ENCODE measurements around the gene UBAP1L. TPM values are rescaled to one million over a fixed set of nuclear protein-coding genes. Genes with fewer than 3 reads are reported as not detected.
"Not testable (repeated sequence)": the region's sequence is repeated elsewhere in the genome, so short reads cannot be mapped to it uniquely, and the experiment has no call there.

UBAP1L gene
- total RNA-seq, 1 experiment from 2014 or later = 0.24 TPM

- in situ Hi-C loops (cut with HindIII; ENCODE audit: low sequenced_read_pairs) = no loop called here
- no peak for DNase-seq (ENCODE audit: low spot score)
Measured at GRCh38 chr15:65055201-65055870, 59.7 kb downstream of the UBAP1L start.

DNA sequence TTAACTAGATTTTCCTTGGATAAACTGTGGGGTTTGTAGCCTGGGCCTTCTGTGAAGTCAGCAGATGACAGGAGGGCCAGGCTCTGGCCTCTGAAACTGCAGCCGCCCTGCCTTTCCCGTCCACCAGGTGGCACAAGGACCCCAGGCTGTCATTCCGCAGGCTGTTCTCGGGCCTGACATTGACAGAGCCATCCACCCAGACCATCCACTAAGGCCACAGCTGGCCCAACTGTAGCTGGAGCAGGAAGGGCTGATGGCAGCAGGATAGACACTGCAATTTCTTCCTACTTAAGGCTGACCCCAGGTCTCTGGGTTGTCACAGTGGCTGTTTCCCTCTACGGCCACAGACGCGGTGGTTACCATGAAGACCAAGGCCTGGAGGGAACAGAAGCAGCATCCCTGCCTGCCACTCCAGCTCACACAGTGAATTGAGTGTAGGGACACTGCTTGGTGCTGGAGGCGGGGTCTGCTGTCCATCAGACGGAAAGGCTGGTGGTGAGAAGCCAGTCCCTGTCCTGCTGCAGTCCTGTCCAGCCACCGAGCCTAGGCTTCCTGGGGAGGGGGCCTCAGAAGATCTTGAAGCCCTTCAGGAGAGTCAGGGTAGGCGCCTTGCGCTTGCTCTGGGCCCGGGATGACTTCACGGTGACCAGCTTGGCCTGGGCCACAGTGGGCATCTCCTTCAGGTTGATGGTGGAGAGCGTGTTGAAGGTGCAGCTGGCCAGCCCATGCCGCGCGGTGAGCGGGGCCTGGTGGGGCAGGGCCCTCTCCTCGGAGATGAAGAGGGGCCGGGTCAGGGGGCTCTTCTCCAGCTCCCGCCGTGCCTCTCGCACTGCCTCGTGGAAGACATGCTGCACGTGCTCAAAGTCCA, 60.4 kb downstream of the UBAP1L start:
- in situ Hi-C loops (cut with HindIII; ENCODE audit: low sequenced_read_pairs) = no loop called here
- DNase-seq (ENCODE audit: low spot score) = peak; percentile 84

DNA sequence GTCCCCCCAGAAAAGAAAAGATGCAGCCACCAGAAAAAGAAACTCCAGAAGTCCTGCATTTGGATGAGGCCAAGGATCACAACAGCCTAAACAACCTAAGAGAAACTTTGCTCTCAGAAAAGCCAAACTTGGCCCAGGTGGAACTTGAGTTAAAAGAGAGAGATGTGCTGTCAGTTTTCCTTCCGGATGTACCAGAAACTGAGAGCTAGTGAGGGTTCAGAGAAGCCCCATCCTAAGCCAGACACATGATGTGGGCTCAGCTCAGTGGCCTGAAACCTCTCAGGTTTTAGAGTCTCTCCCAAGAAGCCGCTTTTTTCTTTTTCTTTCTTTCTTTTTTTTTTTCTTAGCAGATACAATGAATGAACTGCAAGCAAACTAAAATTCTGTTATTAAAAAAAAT, 62.0 kb downstream of the UBAP1L start:
- no peak for DNase-seq (ENCODE audit: low spot score)
- in situ Hi-C loops (cut with HindIII; ENCODE audit: low sequenced_read_pairs) = no loop called here

- in situ Hi-C loops (cut with HindIII; ENCODE audit: low sequenced_read_pairs) = no loop called here
- no peak for DNase-seq (ENCODE audit: low spot score)
Measured at GRCh38 chr15:65051266-65051665, 63.7 kb downstream of the UBAP1L start.

- in situ Hi-C loops (cut with HindIII; ENCODE audit: low sequenced_read_pairs) = no loop called here
- no peak for DNase-seq (ENCODE audit: low spot score)
Measured at GRCh38 chr15:65050270-65050669, 64.7 kb downstream of the UBAP1L start.

- peak; percentile 95 for DNase-seq (ENCODE audit: low spot score)
- in situ Hi-C loops (cut with HindIII; ENCODE audit: low sequenced_read_pairs) = no loop called here
Measured at GRCh38 chr15:65049418-65049840, 65.6 kb downstream of the UBAP1L start.

DNA sequence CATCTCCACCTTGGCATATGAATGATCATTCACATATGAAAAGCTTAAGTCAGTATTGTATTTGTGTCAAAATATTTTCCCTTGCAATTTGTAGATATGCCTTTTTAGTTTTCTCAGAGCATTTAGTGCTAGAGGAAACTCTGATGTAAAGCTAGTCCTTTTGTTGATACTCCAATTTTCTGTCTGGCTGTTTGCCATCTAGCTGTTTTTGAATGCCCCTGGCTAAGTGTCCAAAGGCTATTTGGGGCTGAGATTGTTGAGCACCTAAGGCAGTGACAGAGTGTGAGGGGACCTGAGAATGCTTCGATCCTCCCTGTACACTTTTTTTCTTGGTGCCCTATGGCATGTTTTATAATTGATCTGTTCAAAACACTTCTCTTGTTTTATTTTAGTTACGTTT, 66.8 kb downstream of the UBAP1L start:
- DNase-seq (ENCODE audit: low spot score) = no peak
- in situ Hi-C loops (cut with HindIII; ENCODE audit: low sequenced_read_pairs) = no loop called here

DNA sequence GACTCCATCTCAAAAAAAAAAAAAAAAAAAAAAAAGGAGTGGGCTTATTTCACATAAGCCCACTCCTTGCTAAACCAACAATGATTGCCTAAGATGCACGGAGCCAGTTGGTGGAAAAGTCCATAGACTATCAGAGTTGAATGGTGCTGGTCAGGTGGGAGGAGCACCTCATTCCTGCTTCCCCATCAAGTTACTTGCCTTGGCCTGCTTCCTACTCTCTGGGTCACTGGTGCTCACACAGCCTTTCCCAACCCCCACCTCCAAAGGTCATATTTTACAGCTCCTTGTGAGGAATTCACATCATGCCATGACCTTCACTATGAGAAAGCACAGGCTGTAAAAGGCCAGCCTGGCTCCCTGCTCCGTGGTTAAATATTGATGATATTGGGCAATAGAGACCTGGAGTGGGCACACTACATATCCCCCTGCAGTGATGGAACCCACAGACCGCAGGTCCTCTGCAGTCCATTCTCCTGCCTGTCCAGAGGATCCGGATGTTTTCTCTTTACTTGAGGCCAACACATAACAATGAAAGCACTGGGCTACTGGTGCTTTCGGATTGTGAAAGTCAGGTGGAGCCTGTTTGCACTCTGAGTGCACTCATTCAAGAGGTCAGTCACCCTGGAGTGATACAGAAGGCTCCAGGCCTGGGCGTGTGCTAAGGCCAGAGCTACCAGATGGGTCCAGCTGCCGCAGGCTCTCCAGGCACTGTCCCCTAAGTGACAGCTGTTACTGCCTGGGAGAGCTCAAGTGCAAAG, 70.1 kb downstream of the UBAP1L start, which contains the start of gene SLC51B:
Gene SLC51B, plus strand, starts transcription at position 664 of the 758 bp plus-strand sequence. CDS start 4,618 bp downstream, outside the sequence.
- in situ Hi-C loops (cut with HindIII; ENCODE audit: low sequenced_read_pairs) = no loop called here
- no peak for DNase-seq (ENCODE audit: low spot score)

DNA sequence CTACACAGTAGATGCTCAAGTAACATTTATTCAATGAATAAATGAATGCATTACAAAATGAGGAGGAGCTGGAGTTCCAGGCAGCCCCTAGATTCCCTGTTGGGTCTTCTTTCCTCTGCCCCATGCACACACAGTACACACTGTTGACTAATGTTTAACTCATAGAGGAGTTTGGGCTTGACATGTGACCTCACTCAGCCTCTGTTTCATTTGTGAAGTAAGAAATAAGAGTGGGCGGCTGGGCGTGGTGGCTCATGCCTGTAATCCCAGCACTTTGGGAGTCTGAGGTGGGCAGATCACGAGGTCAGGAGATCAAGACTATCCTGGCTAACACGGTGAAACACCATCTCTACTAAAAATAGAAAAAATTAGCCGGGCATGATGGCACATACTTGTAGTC, 70.8 kb downstream of the UBAP1L start:
- in situ Hi-C loops (cut with HindIII; ENCODE audit: low sequenced_read_pairs) = not testable (repeated sequence)

DNA sequence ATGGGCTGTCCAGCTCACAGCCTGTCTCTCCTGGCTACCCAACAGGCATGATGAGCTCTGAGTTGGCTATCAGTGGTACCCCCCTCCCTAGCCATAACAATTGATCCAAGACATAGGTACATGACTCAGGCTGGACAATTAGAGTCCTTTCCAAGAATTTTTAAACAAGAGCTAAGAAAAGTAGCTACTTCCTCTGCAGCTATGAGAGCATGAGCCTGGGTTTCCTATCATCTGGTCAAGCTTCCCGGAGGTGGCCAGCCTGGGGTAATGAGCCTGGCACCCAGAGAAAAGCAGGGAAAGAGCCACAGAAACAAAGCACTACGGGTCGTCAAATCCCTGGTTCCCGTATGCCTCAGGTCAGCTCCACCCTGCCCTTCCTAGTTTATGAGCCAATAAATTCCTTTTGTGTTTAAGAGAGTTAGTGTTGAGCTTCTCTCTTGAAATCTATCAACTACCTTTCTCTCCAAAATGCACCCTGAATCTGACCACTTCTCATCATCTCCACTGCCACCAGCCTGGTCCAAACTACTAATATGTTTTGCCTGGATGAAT, 72.1 kb downstream of the UBAP1L start:
- DNase-seq (ENCODE audit: low spot score) = no peak
- in situ Hi-C loops (cut with HindIII; ENCODE audit: low sequenced_read_pairs) = no loop called here

More for the DNA sequence above, 70.8 kb downstream of the UBAP1L start:
- not testable (repeated sequence) for DNase-seq (ENCODE audit: low spot score)

Other genes with a start within 250 kb of the UBAP1L start
- 0.92 and 0.95 TPM in 2 replicates for gene ANKDD1A, start 203.3 kb downstream of the UBAP1L start, total RNA-seq (2014; rRNA removed; shearing (Covaris generic))
- gene SPG21, start 125.3 kb downstream of the UBAP1L start, total RNA-seq (2014; rRNA removed; shearing (Covaris generic)) = 111 and 115 TPM in 2 replicates
- gene MTFMT, start 85.6 kb downstream of the UBAP1L start, total RNA-seq (2014; rRNA removed; shearing (Covaris generic)) = 34.2 and 99.1 TPM in 2 replicates
- not detected in 2 replicates for gene SLC51B, start 69.8 kb downstream of the UBAP1L start, total RNA-seq (2014; rRNA removed; shearing (Covaris generic))
- gene RASL12, start 47.2 kb downstream of the UBAP1L start, total RNA-seq (2014; rRNA removed; shearing (Covaris generic)) = not detected in 2 replicates
- 0.37 TPM in 1 of 2 replicates, not detected in the other for gene KBTBD13, start 38.5 kb downstream of the UBAP1L start, total RNA-seq (2014; rRNA removed; shearing (Covaris generic))
- 29.5 and 32.9 TPM in 2 replicates for gene PDCD7, start 18.6 kb upstream of the UBAP1L start, total RNA-seq (2014; rRNA removed; shearing (Covaris generic))
- 29.8 and 34.3 TPM in 2 replicates for gene CLPX, start 70.1 kb upstream of the UBAP1L start, total RNA-seq (2014; rRNA removed; shearing (Covaris generic))
- gene CILP, start 96.3 kb upstream of the UBAP1L start, total RNA-seq (2014; rRNA removed; shearing (Covaris generic)) = not detected in 2 replicates
- 6.2 and 6.3 TPM in 2 replicates for gene PARP16, start 171.7 kb upstream of the UBAP1L start, total RNA-seq (2014; rRNA removed; shearing (Covaris generic))
- gene RNU5A-1, start 180.9 kb upstream of the UBAP1L start, total RNA-seq (2014; rRNA removed; shearing (Covaris generic)) = not detected in 2 replicates
- gene RNU5B-1, start 189.5 kb upstream of the UBAP1L start, total RNA-seq (2014; rRNA removed; shearing (Covaris generic)) = not detected in 2 replicates

All from G401 (cell line).